Natural killer cell treated with Interleukin-12 subunit alpha and Interleukin-12 subunit beta and Interleukin-15 and Interleukin-18, amount 100 ng/mL, for 72 hours (primary cell): ENCODE results near the gene SIRPG. TPM values are rescaled to one million over a fixed set of nuclear protein-coding genes. Genes with fewer than 3 reads are reported as not detected.

Experiments used
- ATAC-seq, 2 donors: fragments of 150-1000 bp; cut with Tn5 transposase in 1 of 2; sonication (Bioruptor Pico), chemical (Tn5 transposase) in 1 of 2; 2 replicates each; pipeline ENCODE4 v1.10.0; 2021
- DNase-seq: peaks from one replicate; pipeline ENCODE4 v3.0.0; 2022; ENCODE audit warnings: low spot score
- H3K27ac Mint-ChIP-seq, 2 donors: 1 replicate in 1 of 2; 2 replicates in 1 of 2; pipeline ENCODE4 v1.8.0; 2022; ENCODE audit warnings: mixed read lengths in 2 of 2, mild to moderate bottlenecking in 1 of 2, moderate library complexity in 1 of 2
- H3K27me3 Mint-ChIP-seq, 2 donors: 1 replicate in 1 of 2; 2 replicates in 1 of 2; pipeline ENCODE4 v1.8.0; 2022; ENCODE audit warnings: mixed read lengths in 2 of 2
- H3K36me3 Mint-ChIP-seq: one replicate; pipeline ENCODE4 v1.8.0; 2022; ENCODE audit warnings: mixed read lengths
- H3K4me1 Mint-ChIP-seq, 2 donors: 1 replicate in 1 of 2; 2 replicates in 1 of 2; pipeline ENCODE4 v1.8.0; 2022; ENCODE audit warnings: low read depth in 2 of 2, mixed read lengths in 2 of 2, mild to moderate bottlenecking in 1 of 2
- H3K4me3 Mint-ChIP-seq: one replicate; pipeline ENCODE4 v1.8.0; 2022; ENCODE audit warnings: mixed read lengths
- H3K9me3 Mint-ChIP-seq: 2 replicates; pipeline ENCODE4 v1.8.0; 2022; ENCODE audit warnings: mixed read lengths
- total RNA-seq, 2 donors: library from RNA; stranded (reverse); gene quantifications; one replicate each; pipeline ENCODE4 v1.2.3, GENCODE V29; 2022

SIRPG gene
- total RNA-seq, 2 donors from 2014 or later = 1.3 to 2.4 TPM

DNA sequence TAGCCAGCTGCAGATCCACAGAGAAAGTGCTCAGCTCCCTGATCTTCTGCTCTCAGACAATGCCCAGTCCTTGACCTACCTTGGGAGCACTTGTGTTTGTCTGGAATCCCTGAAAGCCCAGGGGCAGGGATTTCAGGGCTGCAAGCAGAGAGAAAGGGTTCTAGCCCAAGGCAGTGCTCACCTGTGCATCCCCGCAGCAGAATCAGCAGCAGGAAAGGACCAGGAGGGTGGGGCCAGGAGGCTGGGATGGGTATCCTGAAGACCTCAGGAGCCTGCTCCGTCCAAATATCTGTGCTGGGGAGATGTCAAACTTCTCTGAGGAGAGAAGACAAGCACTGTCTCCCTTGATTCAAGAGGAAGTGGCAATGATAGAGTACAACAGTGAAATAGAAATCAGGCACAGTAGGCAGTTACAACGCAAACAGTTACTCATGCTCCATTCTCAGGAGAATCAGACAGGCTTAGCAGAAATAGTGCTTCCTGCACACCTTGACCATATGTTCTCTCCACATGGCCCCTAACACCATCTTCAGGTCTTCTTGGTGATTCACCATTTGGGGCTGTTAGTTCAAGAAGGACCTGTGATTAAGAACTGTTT is 28.7 kb upstream of the SIRPG start:
- H3K4me1 Mint-ChIP-seq = no peaks in the 10 kb centered on the region
- ATAC-seq = no peak
- no peak overlapping the region for H3K27ac Mint-ChIP-seq
- H3K36me3 Mint-ChIP-seq = no peaks in the 10 kb centered on the region
- no peaks in the 10 kb centered on the region for H3K9me3 Mint-ChIP-seq
- DNase-seq = no peak
- H3K4me3 Mint-ChIP-seq = no peak overlapping the region
- H3K27me3 Mint-ChIP-seq = peaks cover 17 to 19% of the 10 kb centered on the region in 2 donors

GRCh38 chr20:1685304-1686052 is 27.9 kb upstream of the SIRPG start:
- ATAC-seq = peak; percentile 32 to 33
- H3K27ac Mint-ChIP-seq = peak overlapping the region in 1 of 2 donors; percentile 7
- no peaks in the 10 kb centered on the region for H3K4me1 Mint-ChIP-seq
- DNase-seq = no peak
- peaks cover 17 to 19% of the 10 kb centered on the region in 2 donors for H3K27me3 Mint-ChIP-seq
- no peaks in the 10 kb centered on the region for H3K36me3 Mint-ChIP-seq
- no peak overlapping the region for H3K4me3 Mint-ChIP-seq
- H3K9me3 Mint-ChIP-seq = no peaks in the 10 kb centered on the region

GRCh38 chr20:1684872-1685271 is 27.3 kb upstream of the SIRPG start:
- H3K27me3 Mint-ChIP-seq = peaks cover 22% of the 10 kb centered on the region in 2 donors
- H3K4me1 Mint-ChIP-seq = no peaks in the 10 kb centered on the region
- DNase-seq (no peak), ATAC-seq (no peak)
- peak overlapping the region in 1 of 2 donors; percentile 7 for H3K27ac Mint-ChIP-seq
- no peaks in the 10 kb centered on the region for H3K9me3 Mint-ChIP-seq
- no peak overlapping the region for H3K4me3 Mint-ChIP-seq
- H3K36me3 Mint-ChIP-seq = no peaks in the 10 kb centered on the region

DNA sequence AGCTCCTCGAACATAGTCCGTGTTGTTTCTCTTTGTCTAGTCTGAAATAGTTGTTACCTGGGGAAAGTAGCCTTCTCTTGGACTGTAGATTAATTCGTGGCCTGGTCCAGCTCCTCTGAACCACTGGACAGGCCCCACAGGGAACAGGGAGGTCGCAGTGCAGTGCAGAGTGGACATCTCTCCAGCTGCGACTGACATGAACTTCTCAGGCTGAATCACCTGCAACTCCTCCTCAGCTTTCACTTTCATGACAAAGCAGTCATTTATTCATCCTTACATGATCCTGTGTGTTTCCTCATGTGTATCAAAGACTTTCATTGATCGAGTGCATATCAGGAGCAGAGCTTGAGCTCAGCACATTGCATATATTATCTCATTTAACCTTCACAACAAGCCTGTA is 19.1 kb upstream of the SIRPG start:
- no peak overlapping the region for H3K4me3 Mint-ChIP-seq
- no peaks in the 10 kb centered on the region for H3K36me3 Mint-ChIP-seq
- H3K27me3 Mint-ChIP-seq = peaks cover 6 to 15% of the 10 kb centered on the region in 2 donors

GRCh38 chr20:1674990-1675780 is 17.6 kb upstream of the SIRPG start:
- Mint-ChIP-seq H3K4me3 (no peak overlapping the region), H3K27me3 (peaks cover 2 to 14% of the 10 kb centered on the region in 2 donors), H3K4me1 (peaks cover 0 to 41% of the 10 kb centered on the region in 2 donors), H3K36me3 (no peaks in the 10 kb centered on the region), H3K27ac (peak overlapping the region in 1 of 2 donors; percentile 59), H3K9me3 (no peaks in the 10 kb centered on the region)
- DNase-seq (no peak), ATAC-seq (no peak)

More for the DNA sequence above, 19.1 kb upstream of the SIRPG start:
- H3K4me1 Mint-ChIP-seq = peaks cover 0 to 37% of the 10 kb centered on the region in 2 donors
- no peak for ATAC-seq
- DNase-seq = no peak
- no peaks in the 10 kb centered on the region for H3K9me3 Mint-ChIP-seq
- H3K27ac Mint-ChIP-seq = no peak overlapping the region

DNA sequence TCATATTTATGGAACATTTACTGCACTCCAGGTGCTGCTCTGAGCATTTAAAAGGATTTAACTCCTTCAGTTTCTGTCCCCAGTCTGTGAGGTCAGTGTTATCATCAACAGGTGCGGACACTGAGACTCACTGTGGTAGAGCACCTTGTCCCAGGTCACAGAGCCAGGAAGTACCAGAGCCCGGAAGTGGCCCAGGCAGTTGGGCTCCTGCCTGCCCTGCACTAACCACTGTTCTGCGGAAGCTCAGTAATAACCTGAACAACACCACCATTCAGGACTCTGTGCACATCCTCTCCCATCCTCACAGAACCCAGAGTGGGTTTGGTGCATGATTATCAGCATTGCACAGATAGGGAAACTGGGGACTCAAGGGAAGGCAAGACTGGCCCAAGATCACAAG is 16.8 kb upstream of the SIRPG start:
- peak overlapping the region; percentile 39 for H3K4me3 Mint-ChIP-seq
- peaks cover 0 to 41% of the 10 kb centered on the region in 2 donors for H3K4me1 Mint-ChIP-seq
- peak overlapping the region in 1 of 2 donors; percentile 59 for H3K27ac Mint-ChIP-seq
- DNase-seq (no peak), ATAC-seq (peak; percentile 54 to 90)
- peaks cover 0 to 11% of the 10 kb centered on the region in 2 donors for H3K27me3 Mint-ChIP-seq
- no peaks in the 10 kb centered on the region for H3K36me3 Mint-ChIP-seq
- H3K9me3 Mint-ChIP-seq = no peaks in the 10 kb centered on the region

DNA sequence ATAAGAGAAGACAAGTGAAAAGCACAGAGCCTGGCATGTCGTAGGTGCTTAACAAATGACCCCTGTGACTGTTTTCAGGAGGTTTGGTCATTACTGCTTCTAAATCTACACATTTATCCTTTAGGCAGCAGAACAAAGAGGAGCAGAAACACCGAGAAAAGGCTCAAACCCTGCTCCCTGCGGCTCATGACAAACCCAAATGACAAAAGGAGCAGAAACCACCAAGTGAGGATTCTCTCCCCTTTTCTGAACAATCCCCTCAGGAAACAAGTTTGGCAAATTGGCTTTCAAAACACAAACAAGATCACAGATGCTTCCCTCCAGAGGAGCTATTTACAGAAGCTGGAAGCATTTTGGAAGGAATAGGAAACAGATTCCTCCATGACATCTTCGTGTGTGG is 15.8 kb upstream of the SIRPG start:
- peaks cover 0 to 10% of the 10 kb centered on the region in 2 donors for H3K27me3 Mint-ChIP-seq
- H3K9me3 Mint-ChIP-seq = no peaks in the 10 kb centered on the region
- no peak overlapping the region for H3K4me3 Mint-ChIP-seq
- no peaks in the 10 kb centered on the region for H3K36me3 Mint-ChIP-seq
- peak overlapping the region; percentile 38 to 44 for H3K27ac Mint-ChIP-seq
- ATAC-seq (no peak), DNase-seq (no peak)
- peaks cover 0 to 40% of the 10 kb centered on the region in 2 donors for H3K4me1 Mint-ChIP-seq

DNA sequence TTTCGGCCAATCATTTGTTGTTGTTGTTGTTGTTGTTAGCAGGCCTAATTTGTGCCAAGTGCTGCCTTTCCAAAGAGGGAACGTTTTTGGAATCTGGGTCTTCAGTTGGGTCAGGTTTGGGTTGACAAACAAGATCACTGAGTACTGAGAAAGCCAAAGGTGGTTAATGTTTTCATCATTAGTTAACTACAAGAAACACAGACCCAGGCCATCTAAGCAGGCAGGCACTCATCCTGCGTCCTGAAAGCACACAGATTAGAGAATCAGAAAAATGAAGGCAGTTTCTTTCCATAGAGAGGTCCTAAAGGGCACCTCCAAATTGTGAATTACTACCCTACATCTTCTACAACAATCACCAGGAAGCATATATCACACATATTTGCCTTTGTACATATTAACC is 15.1 kb upstream of the SIRPG start:
- no peak for DNase-seq
- H3K36me3 Mint-ChIP-seq = no peaks in the 10 kb centered on the region
- peaks cover 0 to 36% of the 10 kb centered on the region in 2 donors for H3K4me1 Mint-ChIP-seq
- peak overlapping the region; percentile 38 to 44 for H3K27ac Mint-ChIP-seq
- H3K4me3 Mint-ChIP-seq = no peak overlapping the region
- no peaks in the 10 kb centered on the region for H3K9me3 Mint-ChIP-seq
- no peak for ATAC-seq
- peaks cover 0 to 8% of the 10 kb centered on the region in 2 donors for H3K27me3 Mint-ChIP-seq

DNA sequence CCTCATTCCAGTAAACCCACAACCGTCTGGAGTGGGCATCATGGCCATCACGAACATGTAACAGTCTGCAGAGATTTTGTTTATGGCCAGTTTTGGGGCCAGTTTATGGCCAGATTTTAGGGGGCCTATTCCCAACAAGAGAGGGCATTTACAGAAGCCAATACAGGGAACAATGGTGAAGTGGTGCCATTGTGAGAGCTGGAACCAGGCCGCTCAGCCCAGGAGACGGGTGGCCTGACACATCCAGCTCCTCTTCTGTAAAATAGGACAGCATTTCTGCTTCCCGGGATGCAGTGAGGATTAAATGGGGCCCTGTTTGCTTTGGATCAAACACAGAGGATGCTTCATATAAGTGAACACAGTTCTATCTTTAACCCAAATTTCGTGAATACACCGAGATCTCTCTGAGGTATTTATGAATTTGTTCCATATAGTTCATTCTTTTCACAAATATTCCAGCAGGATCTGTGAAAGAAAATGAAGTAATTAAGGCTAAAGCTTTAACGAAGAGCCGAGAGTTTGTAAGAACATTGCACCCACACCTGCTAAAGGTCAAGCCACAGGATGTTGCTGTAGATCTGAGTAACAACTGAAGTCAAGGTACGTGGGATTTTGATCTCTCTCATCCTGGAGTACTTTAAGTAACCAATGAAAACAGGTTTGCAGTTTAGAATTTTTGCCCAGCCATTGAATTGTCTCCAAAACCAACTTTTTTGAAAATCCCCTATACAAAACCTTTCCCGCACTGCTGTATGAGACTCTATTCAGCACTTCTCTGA is 14.5 kb upstream of the SIRPG start:
- ATAC-seq (no peak), DNase-seq (no peak)

GRCh38 chr20:1669304-1669703 is 11.7 kb upstream of the SIRPG start:
- no peaks in the 10 kb centered on the region for H3K9me3 Mint-ChIP-seq
- peaks cover 7 to 34% of the 10 kb centered on the region in 2 donors for H3K4me1 Mint-ChIP-seq
- DNase-seq (no peak), ATAC-seq (no peak)
- H3K27me3 Mint-ChIP-seq = peaks cover 0 to 2% of the 10 kb centered on the region in 2 donors
- no peak overlapping the region for H3K4me3 Mint-ChIP-seq
- no peaks in the 10 kb centered on the region for H3K36me3 Mint-ChIP-seq
- H3K27ac Mint-ChIP-seq = no peak overlapping the region

More for the DNA sequence above, 14.5 kb upstream of the SIRPG start:
- peaks cover 0 to 41% of the 10 kb centered on the region in 2 donors for H3K4me1 Mint-ChIP-seq
- H3K9me3 Mint-ChIP-seq = no peaks in the 10 kb centered on the region
- H3K36me3 Mint-ChIP-seq = no peaks in the 10 kb centered on the region
- H3K27me3 Mint-ChIP-seq = peaks cover 0 to 8% of the 10 kb centered on the region in 2 donors
- H3K27ac Mint-ChIP-seq = peak overlapping the region in 1 of 2 donors; percentile 38
- peak overlapping the region; percentile 25 for H3K4me3 Mint-ChIP-seq

DNA sequence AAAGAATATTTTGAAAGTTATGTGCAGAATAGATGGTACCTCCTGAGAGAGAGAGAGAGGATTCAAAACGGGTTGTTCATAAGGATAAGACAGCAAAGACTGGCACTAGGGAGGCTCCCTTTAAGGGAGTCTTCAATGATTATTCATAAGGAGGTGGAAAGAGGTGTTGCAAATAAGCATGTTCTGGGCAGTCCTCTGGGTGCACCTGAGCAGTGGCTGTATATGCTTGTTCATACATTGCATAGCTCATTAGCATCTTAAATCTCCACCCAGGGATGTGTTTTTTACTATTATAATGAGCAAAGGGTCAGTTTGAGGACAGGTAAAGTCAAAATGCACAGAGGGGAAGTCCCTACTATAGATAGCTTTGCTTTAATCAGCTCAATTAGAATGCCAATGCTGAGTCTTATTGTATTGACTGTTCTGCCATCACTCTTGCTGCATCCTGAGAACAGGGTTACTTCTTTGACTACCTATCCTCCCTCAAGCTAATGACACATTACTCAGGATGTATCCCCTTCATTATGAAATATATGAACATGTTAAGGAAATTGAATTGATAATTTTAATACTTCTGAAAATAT is 10.0 kb upstream of the SIRPG start:
- no peaks in the 10 kb centered on the region for H3K36me3 Mint-ChIP-seq
- peaks cover 0 to 2% of the 10 kb centered on the region in 2 donors for H3K27me3 Mint-ChIP-seq
- H3K27ac Mint-ChIP-seq = no peak overlapping the region
- peaks cover 17 to 42% of the 10 kb centered on the region in 2 donors for H3K4me1 Mint-ChIP-seq
- no peaks in the 10 kb centered on the region for H3K9me3 Mint-ChIP-seq
- H3K4me3 Mint-ChIP-seq = no peak overlapping the region
- no peak for ATAC-seq
- no peak for DNase-seq

- Mint-ChIP-seq H3K4me1 (peaks cover 21 to 42% of the 10 kb centered on the region in 2 donors), H3K27me3 (peaks cover 0 to 2% of the 10 kb centered on the region in 2 donors), H3K4me3 (no peak overlapping the region), H3K9me3 (no peaks in the 10 kb centered on the region), H3K27ac (no peak overlapping the region), H3K36me3 (no peaks in the 10 kb centered on the region)
- ATAC-seq (no peak), DNase-seq (no peak)
Observed at GRCh38 chr20:1666802-1667201, 9.2 kb upstream of the SIRPG start.

DNA sequence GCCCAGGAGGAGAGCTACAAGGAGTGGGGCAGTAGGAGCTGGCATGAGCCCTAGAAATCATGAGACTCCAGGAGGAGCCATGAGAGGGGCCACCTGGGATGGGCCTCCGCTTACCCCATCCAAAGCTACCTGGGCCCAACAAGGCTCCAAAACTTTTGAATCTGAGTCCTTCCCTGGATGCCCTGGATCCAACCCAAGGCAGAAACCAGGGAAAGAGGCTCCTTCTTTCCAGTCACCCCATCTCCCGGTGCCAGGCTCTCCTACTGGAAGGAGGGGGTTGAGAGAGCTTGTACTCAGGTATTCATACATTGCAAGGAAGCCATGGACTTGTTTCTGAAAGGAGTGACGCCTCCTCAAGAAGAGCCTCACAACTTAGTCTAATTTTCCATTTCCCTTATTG is 7.8 kb upstream of the SIRPG start:
- DNase-seq = no peak
- peaks cover 0 to 2% of the 10 kb centered on the region in 2 donors for H3K27me3 Mint-ChIP-seq
- H3K4me3 Mint-ChIP-seq = no peak overlapping the region
- no peaks in the 10 kb centered on the region for H3K36me3 Mint-ChIP-seq
- no peaks in the 10 kb centered on the region for H3K9me3 Mint-ChIP-seq
- ATAC-seq = peak; percentile 3 to 34
- peaks cover 31 to 47% of the 10 kb centered on the region in 2 donors for H3K4me1 Mint-ChIP-seq
- peak overlapping the region; percentile 21 to 74 for H3K27ac Mint-ChIP-seq
